MCF 10A (cell line): Measurements from ENCODE around the gene SYT15. TPM values are rescaled to one million over a fixed set of nuclear protein-coding genes. Genes with fewer than 3 reads are reported as not detected.
"Not testable (repeated sequence)": the region's sequence is repeated elsewhere in the genome, so short reads cannot be mapped to it uniquely, and the experiment has no call there.

Source experiments
- BruUV-seq: library from RNA; stranded (reverse); fragments of 400-500 nt; replicated peaks from 2 replicates; lab custom pipeline; 2021; lab: Mats Ljungman, UMichigan
- CTCF ChIA-PET: fragments of 300-600 bp; sonication (Branson Sonifier 250); formaldehyde crosslinking; extraction: SDS; loops from one replicate; lab custom pipeline; 2021; ENCODE audit warnings: antibody characterized with exemption, inconsistent platforms; lab: Yijun Ruan, JAX
- POLR2A ChIA-PET: fragments of 300-600, 350-650 bp; sonication (Branson Sonifier 250); formaldehyde crosslinking; extraction: SDS; loops from one replicate; lab custom pipeline; 2020; ENCODE audit warnings: antibody characterized with exemption, inconsistent platforms; lab: Yijun Ruan, JAX
- DNase-seq: peaks from one replicate; pipeline ENCODE4 v3.0.0-alpha.2; 2018; ENCODE audit not compliant: unreplicated experiment
- H3K27ac Mint-ChIP-seq: one replicate; pipeline ENCODE4 v1.8.0; 2022; ENCODE audit warnings: mild to moderate bottlenecking, low read depth, mixed read lengths; ENCODE audit not compliant: unreplicated experiment
- H3K27me3 Mint-ChIP-seq: one replicate; pipeline ENCODE4 v1.8.0; 2022; ENCODE audit warnings: mixed read lengths; ENCODE audit not compliant: insufficient read depth, unreplicated experiment
- H3K36me3 Mint-ChIP-seq: one replicate; pipeline ENCODE4 v1.8.0; 2022; ENCODE audit warnings: mild to moderate bottlenecking, moderate library complexity, mixed read lengths; ENCODE audit not compliant: insufficient read depth, unreplicated experiment
- H3K4me1 Mint-ChIP-seq: one replicate; pipeline ENCODE4 v1.8.0; 2022; ENCODE audit warnings: mixed read lengths; ENCODE audit not compliant: insufficient read depth, unreplicated experiment
- H3K4me3 Mint-ChIP-seq: one replicate; pipeline ENCODE4 v1.8.0; 2022; ENCODE audit warnings: mild to moderate bottlenecking, moderate library complexity, mixed read lengths; ENCODE audit not compliant: unreplicated experiment
- H3K9me3 Mint-ChIP-seq: one replicate; pipeline ENCODE4 v1.8.0; 2022; ENCODE audit warnings: mixed read lengths; ENCODE audit not compliant: unreplicated experiment
- intact Hi-C: fragments of 100-400 bp; cut with micrococcal nuclease; formaldehyde crosslinking; loops from 2 replicates; pipeline ENCODE4 v1.14.1; 2022
- total RNA-seq: library from RNA; stranded (reverse); gene quantifications from 2 replicates; pipeline ENCODE4 v1.2.3, GENCODE V29; 2022

Gene SYT15
- total RNA-seq, 1 experiment from 2014 or later: 0.84 TPM

GRCh38 chr10:46640005-46640404 lies 61.1 kb downstream of the SYT15 start:
- POLR2A ChIA-PET: interaction anchor here (1.5 kb wide), 1 partner anchor 146 kb away, joined by 4 read pairs; no protein-coding TSS in a partner anchor
- BruUV-seq, intact Hi-C loops, H3K36me3 Mint-ChIP-seq, CTCF ChIA-PET, H3K27me3 Mint-ChIP-seq, H3K9me3 Mint-ChIP-seq: not testable (repeated sequence)
- DNase-seq: peak; percentile 49
- peaks cover 10% of the 10 kb centered on the region for H3K4me1 Mint-ChIP-seq
- H3K27ac Mint-ChIP-seq: peak overlapping the region; percentile 82
- H3K4me3 Mint-ChIP-seq: peak overlapping the region; percentile 25

Other genes with a start within 250 kb of the SYT15 start
- gene ANXA8L1, start 203.4 kb upstream of the SYT15 start, total RNA-seq: 21.9 and 31.7 TPM in 2 replicates
- not detected in 2 replicates for gene NPY4R, start 113.2 kb upstream of the SYT15 start, total RNA-seq
- not detected in 2 replicates for gene GPRIN2, start 22.5 kb upstream of the SYT15 start, total RNA-seq